A673 (cell line): ENCODE data around the gene KREMEN1.

Source experiments
- CTCF ChIP-seq: fragments of 300-800, 200-600 bp; sonication (generic); conservative IDR thresholded peaks from 2 replicates; pipeline ENCODE4 v1.5.1; 2017; ENCODE audit warnings: low read depth, mild to moderate bottlenecking, antibody characterized with exemption, low read length, moderate library complexity, mixed read lengths
- EZH2 ChIP-seq: fragments of 200-600 bp; sonication (generic); IDR thresholded peaks from 2 replicates; pipeline ENCODE4 v1.6.1; 2017; ENCODE audit warnings: borderline replicate concordance, low read depth, mild to moderate bottlenecking, mixed read lengths, antibody characterized with exemption, low read length; ENCODE audit not compliant: poor library complexity, severe bottlenecking

GRCh38 chr22:29061773-29062172 is 11.1 kb upstream of the KREMEN1 start, which contains the start of gene C22orf31:
- TF ChIP-seq CTCF (no peak), EZH2 (no peak)
